COLO829 (cell line): ENCODE results near the gene CST5.
"Not testable (repeated sequence)": the region's sequence is repeated elsewhere in the genome, so short reads cannot be mapped to it uniquely, and the experiment has no call there.

Experiments used
- DNase-seq: peaks from one replicate; pipeline ENCODE4 v3.0.0; 2012; ENCODE audit warnings: low spot score

CST5 gene, protein sequence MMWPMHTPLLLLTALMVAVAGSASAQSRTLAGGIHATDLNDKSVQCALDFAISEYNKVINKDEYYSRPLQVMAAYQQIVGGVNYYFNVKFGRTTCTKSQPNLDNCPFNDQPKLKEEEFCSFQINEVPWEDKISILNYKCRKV

DNA sequence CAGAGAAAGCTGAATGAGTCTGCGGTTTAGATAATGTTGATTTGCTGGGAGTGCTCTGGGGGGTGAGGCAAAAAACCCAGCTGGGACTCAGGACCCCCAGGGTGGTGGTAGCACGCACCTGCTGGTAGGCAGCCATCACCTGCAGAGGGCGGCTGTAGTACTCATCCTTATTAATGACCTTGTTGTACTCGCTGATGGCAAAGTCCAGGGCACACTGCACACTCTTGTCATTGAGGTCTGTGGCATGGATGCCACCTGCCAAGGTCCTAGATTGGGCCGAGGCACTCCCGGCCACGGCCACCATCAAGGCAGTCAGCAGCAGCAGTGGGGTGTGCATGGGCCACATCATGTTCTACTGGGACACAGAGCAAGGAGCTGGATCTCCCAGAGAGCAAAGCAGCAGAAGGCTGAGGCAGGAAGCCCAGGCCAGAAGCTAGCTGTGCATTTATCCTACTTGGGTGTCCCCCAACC is at the start of gene CST5:
Gene CST5, minus strand, starts transcription at position 421 of the 471 bp plus-strand sequence. Its CDS starts 72 bp downstream, at position 349.
- DNase-seq = no peak

DNA sequence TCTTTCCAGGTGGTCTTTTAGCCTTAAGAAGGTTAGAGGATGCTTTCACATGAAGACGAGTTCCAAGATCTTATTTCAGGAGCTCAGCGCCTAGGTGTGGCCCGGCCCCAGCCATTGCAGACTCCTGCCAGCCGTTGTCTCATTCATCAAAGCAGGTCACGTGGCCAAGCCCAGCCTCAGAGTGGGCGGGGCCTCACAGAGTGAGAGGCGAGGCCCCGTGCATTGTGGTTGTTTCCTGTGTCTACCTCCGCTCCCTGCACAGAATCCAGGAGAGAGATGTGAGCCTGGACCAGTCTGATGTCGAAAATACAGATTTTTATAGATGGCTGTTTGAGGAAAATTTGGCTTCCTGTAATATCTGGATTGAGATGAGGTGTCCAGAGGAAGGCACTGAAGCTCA is 49.2 kb upstream of the CST5 start:
- no peak for DNase-seq

DNA sequence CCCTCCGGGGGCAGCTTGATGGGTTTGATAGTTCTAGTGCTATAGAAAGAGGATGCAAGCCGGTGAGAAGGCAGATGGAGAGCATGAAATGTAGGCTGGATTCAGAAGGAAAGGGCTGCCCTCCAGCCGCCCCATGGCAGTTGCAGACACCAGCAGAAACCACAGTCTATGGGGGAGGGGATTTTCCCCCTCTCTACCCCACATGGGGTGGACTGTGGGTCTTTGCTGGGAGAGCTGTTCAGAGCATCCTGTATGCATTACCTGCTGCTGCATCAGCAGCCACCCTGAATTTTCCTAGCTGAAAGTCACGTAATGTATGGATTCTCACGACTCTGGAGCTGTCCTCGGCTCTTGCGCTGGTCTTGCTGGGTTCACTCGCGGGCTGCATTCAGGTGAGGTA is 48.8 kb upstream of the CST5 start:
- DNase-seq = no peak

DNA sequence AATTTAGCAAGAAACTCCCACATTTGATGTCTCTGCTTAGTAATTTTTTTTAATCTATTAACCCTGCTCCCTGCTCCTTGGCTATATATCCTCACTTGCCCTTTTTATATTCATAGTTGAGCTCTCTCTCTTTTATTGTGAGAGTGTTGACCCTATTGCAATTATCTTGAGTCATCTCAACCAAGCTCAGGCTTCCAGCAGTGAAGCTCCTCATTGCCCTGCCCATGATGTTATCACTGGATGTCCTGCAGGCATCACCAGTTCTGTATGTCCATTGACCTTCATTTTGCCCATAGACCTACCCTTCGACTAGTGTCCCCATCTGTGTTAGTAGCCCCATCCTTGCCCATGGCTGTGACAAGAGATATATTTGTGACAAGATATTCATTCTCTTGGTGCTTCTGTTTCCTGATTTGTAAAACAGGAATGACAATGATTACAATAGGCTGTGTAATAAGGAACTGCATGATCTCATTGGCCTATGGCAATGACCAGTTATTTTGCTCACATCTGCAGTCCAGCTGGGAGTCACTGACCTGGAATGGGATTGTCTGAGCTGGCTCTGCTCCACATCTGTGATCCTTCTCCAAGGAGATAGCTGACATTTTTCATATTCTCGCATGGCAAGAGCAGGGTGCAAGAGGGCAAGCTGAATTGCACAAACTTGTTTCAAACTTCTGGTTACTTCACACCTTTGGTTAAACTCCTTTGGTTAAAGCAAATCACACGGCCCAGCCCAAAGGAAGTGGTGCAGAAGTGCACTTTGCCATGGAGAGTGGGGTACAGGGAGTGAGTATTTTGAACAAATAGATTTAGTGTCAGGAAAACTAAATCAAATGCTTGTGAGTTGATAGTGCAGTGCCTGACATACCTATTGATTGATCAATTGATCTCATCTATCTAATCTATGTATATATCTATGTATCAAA is 47.7 kb upstream of the CST5 start:
- DNase-seq = no peak

DNA sequence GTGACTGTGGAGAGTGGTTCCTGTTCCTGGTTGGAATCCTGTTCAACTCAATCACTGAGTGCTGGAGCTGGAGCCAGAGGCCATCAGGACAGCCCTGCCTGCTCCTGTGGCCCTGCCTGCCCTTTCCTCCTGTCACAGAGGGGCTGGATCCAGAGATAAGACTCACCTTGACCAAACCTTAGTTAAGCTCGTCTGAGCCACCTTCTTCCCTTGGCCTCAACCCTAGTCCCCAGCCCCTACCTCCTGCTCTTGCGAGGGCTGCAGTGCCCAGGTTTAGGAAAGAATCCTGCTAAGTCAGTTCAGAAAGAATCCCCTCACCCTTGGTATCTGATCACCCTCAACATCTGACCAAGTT is 47.0 kb upstream of the CST5 start:
- no peak for DNase-seq

DNA sequence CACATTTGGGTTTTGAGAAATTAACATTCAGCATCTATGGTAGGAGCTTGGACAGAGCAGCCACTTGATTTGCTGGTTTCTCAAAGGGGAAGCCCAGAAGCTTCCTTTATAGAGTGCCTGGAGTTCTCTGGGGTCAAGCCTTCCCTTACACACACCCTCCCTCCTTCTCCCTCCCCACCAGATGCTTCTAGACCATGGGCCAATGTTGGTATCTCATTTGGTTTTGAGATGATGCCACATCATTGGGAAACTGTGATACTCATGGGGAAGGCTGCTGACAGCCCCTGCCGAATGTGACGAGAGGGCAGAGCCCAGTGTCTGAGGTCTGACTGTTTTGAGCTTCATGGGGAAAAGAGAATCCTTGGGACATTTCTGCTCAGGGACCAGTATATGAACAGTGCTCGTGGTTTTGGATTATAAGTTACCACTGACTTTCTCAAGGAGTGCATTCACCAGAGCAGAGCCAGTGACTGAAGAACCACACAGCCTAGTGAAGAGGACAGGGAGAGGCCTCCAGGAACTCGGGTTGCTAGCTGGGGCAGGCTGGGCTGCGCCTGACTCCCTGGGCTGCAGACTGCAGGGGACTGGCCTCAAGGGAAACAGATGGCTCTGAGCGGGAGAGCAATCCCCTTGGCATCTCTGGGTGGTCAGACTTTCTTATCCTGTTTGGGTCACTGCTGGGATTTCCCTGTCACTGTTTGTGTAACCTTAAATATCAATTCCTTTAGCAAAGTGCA is 46.4 kb upstream of the CST5 start:
- no peak for DNase-seq

DNA sequence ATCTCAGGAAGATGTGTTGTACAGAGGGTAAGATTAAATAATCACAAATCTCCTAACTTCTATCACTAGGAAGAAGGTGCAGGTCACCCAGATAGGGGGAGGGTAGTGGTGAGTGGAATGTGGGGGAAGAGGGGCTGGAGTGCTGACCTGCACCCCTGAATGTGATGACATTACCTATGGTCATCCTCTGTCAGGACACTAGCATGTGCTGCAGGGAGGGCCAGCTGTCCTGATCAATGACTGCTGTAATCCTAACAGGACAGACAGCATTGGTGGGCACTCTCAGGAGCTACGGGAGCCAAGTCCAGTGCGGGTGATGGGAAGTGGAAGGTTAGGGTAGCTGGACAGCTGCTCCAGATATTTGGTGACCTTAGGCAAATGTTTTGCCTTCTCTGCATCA is 45.2 kb upstream of the CST5 start:
- no peak for DNase-seq

DNA sequence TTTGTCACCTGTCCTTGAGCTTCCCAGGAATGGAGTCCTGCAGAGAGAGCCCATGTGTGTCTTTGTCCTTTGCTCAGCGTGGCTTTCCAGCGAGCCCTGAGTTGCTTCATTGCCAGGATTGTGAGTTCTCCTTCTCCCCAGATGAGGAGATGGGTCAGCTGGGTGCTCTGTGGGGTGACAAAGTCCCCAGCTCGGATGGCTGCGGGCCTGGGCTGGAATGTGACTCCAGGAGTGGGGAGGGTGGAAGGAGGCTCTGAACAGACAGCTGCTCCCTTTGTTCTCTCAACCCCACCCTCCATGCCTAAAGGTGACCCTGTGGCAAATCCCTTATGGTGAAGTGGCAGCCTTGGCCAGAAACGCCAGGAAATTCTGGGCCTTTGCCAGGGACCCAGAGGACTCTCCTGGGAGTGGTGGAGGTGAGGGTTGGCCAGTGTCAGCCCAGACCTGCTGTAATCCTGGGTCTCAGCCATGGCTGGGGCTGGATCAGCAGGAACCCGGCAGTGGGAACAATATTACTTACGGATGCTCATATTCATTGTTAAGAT is 44.4 kb upstream of the CST5 start:
- no peak for DNase-seq

DNA sequence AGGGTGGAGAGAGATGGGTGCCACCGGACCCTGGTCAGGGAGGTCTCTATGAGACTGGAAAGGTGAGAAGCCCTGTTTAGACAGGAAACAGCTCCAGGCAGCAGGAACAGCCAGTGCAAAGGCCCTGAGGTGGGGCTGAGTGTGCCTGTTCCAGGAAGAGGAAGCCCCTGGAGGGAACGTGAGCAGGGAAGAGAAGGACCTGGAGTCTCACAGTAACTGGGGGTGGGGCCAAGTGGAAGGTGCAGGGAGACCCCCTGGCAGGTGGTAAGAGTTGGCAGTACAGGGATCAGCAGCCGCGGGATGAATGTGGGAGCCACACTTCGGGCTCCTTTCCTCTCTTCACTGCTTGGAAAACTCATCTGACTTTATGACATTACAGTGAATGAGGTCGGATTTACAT is 43.8 kb upstream of the CST5 start:
- DNase-seq = no peak

DNA sequence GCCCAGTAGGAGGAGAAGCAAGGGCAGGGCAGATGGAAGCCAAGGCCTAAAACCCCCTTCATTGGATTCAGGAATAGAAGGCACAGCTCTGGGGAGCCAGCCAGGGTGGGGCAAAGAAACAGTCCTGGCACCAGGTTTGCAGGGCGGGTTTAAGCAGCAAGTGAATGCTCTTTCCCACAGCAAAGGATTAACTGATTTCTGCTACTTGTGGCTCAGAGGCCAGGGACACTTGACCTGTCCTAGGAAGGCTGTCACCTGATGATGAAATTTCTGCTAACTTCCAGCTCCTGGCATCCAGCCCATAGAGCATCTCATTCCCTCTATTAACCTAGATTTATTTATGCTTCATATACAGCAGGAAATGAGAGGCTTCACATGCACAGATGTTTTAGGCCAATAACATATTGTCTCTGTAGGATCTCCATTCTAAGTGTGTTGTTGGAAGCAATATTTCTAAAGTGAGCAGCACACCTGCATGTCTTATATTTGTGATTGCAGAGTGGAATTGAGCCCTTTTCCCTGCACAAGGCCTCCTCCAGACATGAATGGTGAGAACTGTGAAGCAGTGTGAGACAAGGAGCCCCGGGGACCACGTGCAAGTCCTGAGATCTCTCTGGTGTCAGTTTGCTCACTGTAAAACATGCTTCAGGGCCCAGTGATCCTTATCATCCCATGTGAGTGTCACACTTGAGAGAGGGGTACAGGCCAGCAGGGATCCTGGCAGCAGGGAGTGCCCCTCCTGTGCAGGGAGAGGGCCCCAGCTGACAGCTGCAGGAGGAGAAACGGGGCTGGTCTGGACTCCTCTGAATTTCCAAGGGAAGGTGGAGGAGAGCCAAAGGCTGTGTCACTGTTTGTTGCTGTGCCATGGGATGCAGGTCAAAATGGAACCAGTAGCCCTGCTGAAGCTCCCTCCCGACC is 41.1 kb upstream of the CST5 start:
- DNase-seq = no peak

DNA sequence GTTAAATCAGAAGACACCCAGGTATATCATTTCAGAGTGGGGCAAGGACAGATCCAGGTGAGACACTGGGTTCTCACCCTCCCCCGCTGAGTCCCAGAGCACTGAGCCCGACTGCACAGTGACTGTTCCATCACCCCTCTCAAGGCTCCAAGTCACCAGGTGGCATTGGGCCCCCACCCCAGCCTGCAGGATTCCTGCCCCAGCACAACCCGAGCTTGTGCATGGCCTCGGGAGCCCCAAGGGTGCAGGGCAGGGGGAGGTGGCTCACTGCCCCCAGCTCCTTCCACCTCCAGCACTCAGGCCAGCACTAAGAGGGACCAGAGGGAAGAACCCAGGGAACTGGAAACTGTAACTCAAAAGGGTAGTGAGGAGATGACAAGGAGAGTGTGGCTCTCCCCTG is 39.3 kb upstream of the CST5 start:
- DNase-seq = no peak

DNA sequence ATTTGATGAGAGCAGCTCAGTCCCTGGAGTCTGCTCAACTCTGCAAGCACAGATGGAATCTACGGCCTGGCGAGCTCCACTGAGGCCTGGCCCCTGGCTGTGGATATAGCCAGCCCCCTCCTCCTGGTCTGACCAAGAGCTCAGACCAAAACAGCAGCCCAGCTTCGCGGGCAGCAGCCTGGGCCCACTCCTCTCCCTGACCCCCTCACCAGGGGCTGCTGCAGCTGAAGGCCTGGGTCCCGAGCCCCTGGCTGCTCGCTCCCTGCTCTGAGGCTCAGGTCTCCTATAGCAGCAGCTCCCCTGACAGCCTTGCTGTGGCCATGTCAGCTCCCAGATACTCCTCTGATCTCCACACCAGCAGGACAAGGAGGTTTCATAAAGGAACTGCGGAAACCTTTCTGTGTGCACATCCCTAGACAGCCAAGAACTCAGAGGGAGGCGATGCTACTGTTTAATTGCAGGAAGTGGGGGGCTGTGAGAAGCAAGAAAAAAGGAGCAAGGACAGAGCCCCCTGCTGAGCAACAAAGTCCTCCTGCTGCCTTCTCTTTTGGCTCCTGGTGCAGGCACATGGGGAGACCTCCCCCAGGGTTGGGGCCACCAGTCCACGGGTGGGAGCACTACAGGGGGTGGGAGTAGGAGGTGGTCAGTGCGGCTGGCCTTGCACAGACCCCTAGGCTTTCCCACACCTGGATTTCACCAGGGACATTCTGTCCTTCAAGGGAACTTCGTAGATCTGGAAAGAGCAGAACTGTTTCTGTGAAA is 38.7 kb upstream of the CST5 start:
- DNase-seq = no peak

DNA sequence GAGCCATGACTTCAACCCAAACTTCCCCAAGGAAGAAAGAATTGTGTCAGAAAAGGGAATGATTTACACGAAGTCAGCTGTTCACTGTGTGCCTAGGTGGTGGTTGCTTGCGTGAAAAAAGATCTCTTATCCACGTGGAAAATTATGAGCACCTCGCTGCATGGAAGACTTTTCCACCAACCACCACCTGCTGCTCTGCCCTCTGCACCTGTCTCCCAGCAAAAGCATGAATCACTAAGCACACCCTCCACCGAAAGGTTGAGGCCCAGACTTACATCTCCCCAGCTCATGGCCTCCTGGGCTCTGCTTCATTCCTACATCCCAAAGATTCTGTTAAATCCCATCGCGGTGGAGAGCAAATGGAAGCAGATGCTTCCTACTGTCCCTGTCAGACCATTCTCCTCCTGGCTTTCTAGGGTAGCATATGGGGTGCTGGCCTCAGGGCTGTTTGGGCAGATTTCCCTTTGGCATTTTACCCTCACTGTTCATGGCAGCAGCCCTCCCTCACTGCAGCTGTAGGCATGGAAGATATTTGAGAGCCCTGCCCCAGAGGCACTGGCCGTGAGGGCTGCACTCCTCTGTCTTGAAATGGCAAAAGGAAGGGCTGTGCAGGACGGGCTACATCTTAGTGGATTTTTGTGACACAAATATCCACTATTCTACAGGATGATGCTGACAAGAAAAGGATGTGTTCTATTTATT is 37.6 kb upstream of the CST5 start:
- no peak for DNase-seq

DNA sequence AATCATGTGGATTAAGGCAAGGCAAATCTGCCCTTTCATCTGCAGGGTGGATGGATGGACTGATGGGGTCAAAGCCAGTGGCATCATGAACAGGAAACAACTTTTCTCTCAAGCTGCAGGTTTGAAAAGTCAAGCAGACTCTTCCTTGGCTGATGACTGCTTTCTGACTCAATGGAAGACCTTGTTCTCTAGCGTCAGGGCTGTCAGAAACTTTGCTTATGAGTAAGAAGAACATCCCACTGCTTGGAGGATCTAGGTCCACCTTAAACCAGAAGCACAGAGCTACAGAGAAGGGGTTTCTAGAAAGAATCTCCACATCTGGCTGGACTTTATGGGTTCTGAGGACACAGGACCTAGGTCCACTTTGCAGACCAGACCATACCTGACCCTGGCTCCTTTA is 36.3 kb upstream of the CST5 start:
- no peak for DNase-seq

DNA sequence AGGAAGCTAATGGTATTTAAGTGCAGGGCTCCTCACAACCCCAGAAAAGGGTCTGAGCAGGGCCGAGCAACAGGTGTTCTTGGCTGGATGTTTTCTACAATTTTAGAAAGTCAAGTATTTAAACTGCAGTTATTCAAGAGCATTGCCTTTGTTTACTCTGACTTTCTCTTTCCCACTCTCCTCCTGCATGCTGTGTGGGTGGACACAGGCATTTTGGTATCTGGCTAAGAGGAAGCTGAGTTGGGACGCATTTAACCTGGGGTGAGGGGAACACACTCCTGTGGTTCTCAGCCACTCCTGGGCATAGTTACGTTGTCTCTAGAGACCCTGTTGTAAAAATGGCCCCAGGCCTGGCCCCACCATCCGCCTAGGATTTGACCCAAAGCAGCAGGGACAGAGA is 34.9 kb upstream of the CST5 start:
- not testable (repeated sequence) for DNase-seq

DNA sequence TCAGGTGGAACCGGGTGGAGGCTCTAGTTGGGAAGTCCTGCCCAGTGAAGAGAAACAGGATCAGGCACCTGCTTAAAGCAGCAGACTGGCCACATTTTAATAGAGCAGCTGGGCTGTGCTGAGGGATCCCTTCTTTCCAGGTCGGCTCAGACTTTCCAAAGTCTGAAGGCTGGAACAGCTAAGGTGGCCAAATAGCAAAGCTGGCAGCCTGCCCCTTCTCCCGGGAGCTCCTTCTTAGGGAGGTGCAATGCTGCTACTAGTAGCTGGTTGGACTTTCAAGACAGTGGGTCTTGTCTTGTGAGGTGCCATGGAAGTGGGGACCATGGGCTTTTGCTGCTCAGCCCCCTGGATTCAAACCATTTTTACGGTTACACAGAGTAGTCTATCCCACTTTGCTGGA is 30.7 kb upstream of the CST5 start:
- DNase-seq = no peak

DNA sequence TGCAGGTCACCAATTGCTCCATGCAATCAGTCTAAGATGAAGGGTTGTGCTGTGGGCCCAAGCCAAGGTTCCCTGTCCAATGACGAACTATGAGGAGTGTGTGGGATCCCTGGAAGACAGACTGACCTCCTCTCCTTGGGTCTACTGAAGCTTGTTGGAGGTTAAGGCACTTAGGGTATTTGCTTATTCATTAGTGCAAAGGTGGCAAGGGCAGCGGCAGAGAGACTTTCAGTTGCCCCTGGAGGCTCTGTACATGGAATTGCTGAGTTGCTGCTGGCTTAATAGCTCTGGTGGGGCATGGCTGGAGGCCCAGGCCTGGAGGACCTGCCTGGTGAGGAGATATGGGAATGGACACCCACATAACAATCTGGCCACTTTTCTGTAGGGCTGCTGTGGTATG is 29.8 kb upstream of the CST5 start:
- DNase-seq = no peak

DNA sequence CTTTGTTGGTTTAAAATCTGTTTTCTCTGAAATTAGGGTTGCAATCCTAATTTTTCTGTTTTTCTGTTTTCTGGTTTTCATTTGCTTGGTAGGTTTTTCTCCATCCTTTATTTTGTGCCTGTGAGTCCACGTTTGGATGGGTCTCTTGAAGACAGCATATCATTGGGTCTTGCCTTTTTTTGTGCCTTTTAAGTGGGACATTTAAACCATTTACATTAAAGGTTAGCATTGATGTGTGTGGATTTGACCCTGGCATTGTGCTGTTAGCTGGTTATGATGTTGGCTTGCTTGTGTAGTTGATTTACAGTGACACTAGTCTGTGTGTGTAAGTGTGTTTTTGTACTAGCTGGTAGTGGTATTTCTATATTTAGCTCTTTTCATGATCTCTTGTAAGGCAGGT is 28.0 kb upstream of the CST5 start:
- DNase-seq = no peak

DNA sequence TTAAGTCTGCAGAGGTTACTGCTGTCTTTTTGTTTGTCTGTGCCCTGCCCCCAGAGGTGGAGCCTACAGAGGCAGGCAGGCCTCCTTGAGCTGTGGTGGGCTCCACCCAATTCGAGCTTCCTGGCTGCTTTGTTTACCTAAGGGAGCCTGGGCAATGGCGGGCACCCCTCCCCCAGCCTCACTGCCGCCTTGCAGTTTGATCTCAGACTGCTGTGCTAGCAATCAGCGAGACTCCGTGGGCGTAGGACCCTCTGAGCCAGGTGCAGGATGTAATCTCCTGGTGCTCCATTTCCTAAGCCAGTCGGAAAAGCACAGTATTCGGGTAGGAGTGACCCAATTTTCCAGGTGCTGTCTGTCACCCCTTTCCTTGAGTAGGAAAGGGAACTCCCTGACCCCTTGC is 22.8 kb upstream of the CST5 start:
- not testable (repeated sequence) for DNase-seq

DNA sequence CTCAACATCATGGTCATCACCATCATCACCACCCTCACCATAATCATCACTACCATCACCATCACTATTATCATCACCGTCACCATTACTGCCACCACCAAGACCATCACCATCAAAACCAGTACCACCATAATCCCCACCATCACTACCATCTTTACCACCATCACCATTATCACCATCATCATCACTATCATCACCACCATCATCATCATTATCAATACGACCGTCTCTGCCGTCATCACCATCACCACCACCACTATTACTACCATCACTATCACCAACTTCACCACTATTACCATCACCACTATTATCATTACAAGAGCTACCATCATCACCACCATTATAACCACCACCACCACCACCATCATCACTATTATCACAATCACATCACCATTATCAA is 11.3 kb upstream of the CST5 start:
- not testable (repeated sequence) for DNase-seq
